ENCODE data around the gene LAMB1.

GRCh38 chr7:108014215-108014614 is 11.3 kb upstream of the LAMB1 start:
- no peak for TF ChIP-seq CTCF (CRISPR knock-in tag; IDR thresholded peaks at IDR 0.05)
- no peak for TF ChIP-seq FOXM1 (CRISPR knock-in tag; IDR thresholded peaks at IDR 0.05)
- no peak for TF ChIP-seq ZNF138 (CRISPR knock-in tag; IDR thresholded peaks at IDR 0.05; ENCODE audit: low read depth)
- no peak for TF ChIP-seq JUND (CRISPR knock-in tag; IDR thresholded peaks at IDR 0.05)
- TF ChIP-seq CEBPB (IDR thresholded peaks at IDR 0.05; ENCODE audit: borderline replicate concordance, low read depth, low read length), result no peak
- no peak for TF ChIP-seq ATF2 (CRISPR knock-in tag; IDR thresholded peaks at IDR 0.05)
- TF ChIP-seq ZNF253 (CRISPR knock-in tag; IDR thresholded peaks at IDR 0.05; ENCODE audit: borderline replicate concordance), result no peak
- TF ChIP-seq MXI1 (IDR thresholded peaks at IDR 0.05; ENCODE audit: borderline replicate concordance, low read depth, low read length), result no peak
- no peak for TF ChIP-seq POLR2A (IDR thresholded peaks at IDR 0.05; ENCODE audit: insufficient read depth in 1 of 2, low read depth in 2 of 2, low read length in 2 of 2)
- no peak for TF ChIP-seq ZNF24 (IDR thresholded peaks at IDR 0.05)

All from HepG2 (cell line).